ENCODE results near the gene ZFR2. TPM values are rescaled to one million over a fixed set of nuclear protein-coding genes. Genes with fewer than 3 reads are reported as not detected.
A peak's percentile ranks its signal among the peaks of the same experiment; 100 is the strongest.
"Not testable (repeated sequence)": the region's sequence is repeated elsewhere in the genome, so short reads cannot be mapped to it uniquely, and the experiment has no call there.

The ZFR2 gene
- total RNA-seq, 2 donors from 2014 or later: not detected

- Histone ChIP-seq H3K36me3 (peaks cover 18% of the 10 kb centered on the region), H3K4me1 (ENCODE audit: control insufficient read depth in 1 of 2, low read depth in 2 of 2) (peaks cover 16 to 38% of the 10 kb centered on the region in 2 donors), H3K27me3 (replicated peaks; ENCODE audit: insufficient read depth) (no peaks in the 10 kb centered on the region), H3K27ac (peak within 1 kb of the TSS; percentile 97 to 100), H3K4me3 (peak within 1 kb of the TSS; percentile 92), H3K9me3 (no peaks in the 10 kb centered on the region)
- ATAC-seq (ENCODE audit: insufficient number of reproducible peaks, low FRiP score, low read depth): no peak
- DNase-seq (ENCODE audit: low spot score): peak; percentile 74
- TF ChIP-seq CTCF (IDR thresholded peaks at IDR 0.05): peak; percentile 70
Measured at GRCh38 chr19:3761382-3762129, 107.3 kb downstream of the ZFR2 start, which contains the start of gene APBA3. APBA3 (minus strand) TSS chr19:3761692; CDS start chr19:3760264, 1,428 bp downstream.

- no peak for DNase-seq (ENCODE audit: low spot score)
- ATAC-seq (ENCODE audit: insufficient number of reproducible peaks, low FRiP score, low read depth): no peak
- Histone ChIP-seq H3K27me3 (replicated peaks; ENCODE audit: insufficient read depth) (no peaks in the 10 kb centered on the region), H3K36me3 (peaks cover 17% of the 10 kb centered on the region), H3K27ac (peak overlapping the region; percentile 43 to 62), H3K9me3 (no peaks in the 10 kb centered on the region), H3K4me1 (ENCODE audit: control insufficient read depth in 1 of 2, low read depth in 2 of 2) (peaks cover 16 to 38% of the 10 kb centered on the region in 2 donors), H3K4me3 (peak overlapping the region; percentile 92)
- TF ChIP-seq CTCF (IDR thresholded peaks at IDR 0.05): no peak
Measured at GRCh38 chr19:3760871-3761361, 107.9 kb downstream of the ZFR2 start.

- no peak for TF ChIP-seq CTCF (IDR thresholded peaks at IDR 0.05)
- DNase-seq (ENCODE audit: low spot score) (no peak), ATAC-seq (ENCODE audit: insufficient number of reproducible peaks, low FRiP score, low read depth) (no peak)
- Histone ChIP-seq H3K27ac (no peak overlapping the region), H3K4me1 (ENCODE audit: control insufficient read depth in 1 of 2, low read depth in 2 of 2) (peaks cover 16 to 38% of the 10 kb centered on the region in 2 donors), H3K9me3 (no peaks in the 10 kb centered on the region), H3K36me3 (peaks cover 7% of the 10 kb centered on the region), H3K4me3 (no peak overlapping the region), H3K27me3 (replicated peaks; ENCODE audit: insufficient read depth) (no peaks in the 10 kb centered on the region)
Measured at GRCh38 chr19:3759482-3760254, 109.2 kb downstream of the ZFR2 start.

- H3K27me3 ChIP-seq (replicated peaks; ENCODE audit: insufficient read depth); H3K27ac ChIP-seq; DNase-seq (ENCODE audit: low spot score); H3K4me3 ChIP-seq; H3K9me3 ChIP-seq; ATAC-seq (ENCODE audit: insufficient number of reproducible peaks, low FRiP score, low read depth): not testable (repeated sequence)
- peaks cover 16 to 34% of the 10 kb centered on the region in 2 donors for H3K4me1 ChIP-seq (ENCODE audit: control insufficient read depth in 1 of 2, low read depth in 2 of 2)
- peaks cover 12% of the 10 kb centered on the region for H3K36me3 ChIP-seq
Measured at GRCh38 chr19:3758297-3758696, 110.5 kb downstream of the ZFR2 start.

- not testable (repeated sequence) for DNase-seq (ENCODE audit: low spot score); ATAC-seq (ENCODE audit: insufficient number of reproducible peaks, low FRiP score, low read depth); H3K27ac ChIP-seq; H3K9me3 ChIP-seq; H3K4me3 ChIP-seq; H3K27me3 ChIP-seq (replicated peaks; ENCODE audit: insufficient read depth)
- Histone ChIP-seq H3K36me3 (peaks cover 13% of the 10 kb centered on the region), H3K4me1 (ENCODE audit: control insufficient read depth in 1 of 2, low read depth in 2 of 2) (peaks cover 16 to 31% of the 10 kb centered on the region in 2 donors)
Measured at GRCh38 chr19:3757705-3758104, 111.1 kb downstream of the ZFR2 start.

Other genes with a start within 250 kb of the ZFR2 start
- gene CACTIN, start 242.2 kb downstream of the ZFR2 start, total RNA-seq: 10 to 100 TPM; 33.4 to 38.0 TPM
- gene PIP5K1C, start 168.6 kb downstream of the ZFR2 start, total RNA-seq: 10 to 100 TPM; 82.6 to 84.5 TPM
- 1 to 10 TPM in 1 of 2 donors, under 1 TPM in 1; 0.41 to 2.1 TPM for gene TJP3, start 160.7 kb downstream of the ZFR2 start, total RNA-seq
- 10 to 100 TPM; 17.4 to 26.8 TPM for gene APBA3, start 107.3 kb downstream of the ZFR2 start, total RNA-seq
- 10 to 100 TPM; 32.4 to 56.9 TPM for gene MRPL54, start 106.4 kb downstream of the ZFR2 start, total RNA-seq
- not detected for gene RAX2, start 96.8 kb downstream of the ZFR2 start, total RNA-seq
- gene MATK, start 82.7 kb downstream of the ZFR2 start, total RNA-seq: 1 to 10 TPM; 5.4 to 6.4 TPM
- not detected for gene ATCAY, start 11.6 kb upstream of the ZFR2 start, total RNA-seq
- gene NMRK2, start 64.0 kb upstream of the ZFR2 start, total RNA-seq: 1 to 10 TPM in 1 of 2 donors, not detected in 1; 1.8 TPM
- gene DAPK3, start 102.1 kb upstream of the ZFR2 start, total RNA-seq: 100 to 1,000 TPM; 167 to 241 TPM
- 1,000 to 10,000 TPM; 1,268 to 1,436 TPM for gene EEF2, start 116.4 kb upstream of the ZFR2 start, total RNA-seq
- 10 to 100 TPM; 10.2 to 32.2 TPM for gene PIAS4, start 138.7 kb upstream of the ZFR2 start, total RNA-seq
- 10 to 100 TPM; 85.1 to 91.9 TPM for gene ZBTB7A, start 197.9 kb upstream of the ZFR2 start, total RNA-seq